DOHH2 (cell line): ENCODE measurements around the gene RAI1.

Source experiments
- CTCF ChIP-seq: fragments of 200-600 bp; sonication (generic); IDR thresholded peaks from one replicate; pipeline ENCODE4 v1.5.1; 2014; ENCODE audit warnings: antibody characterized with exemption, mild to moderate bottlenecking, low read depth, low read length; ENCODE audit not compliant: poor library complexity, severe bottlenecking
- EZH2phosphoT487 ChIP-seq: fragments of 200-600 bp; sonication (generic); IDR thresholded peaks from 2 replicates; pipeline ENCODE4 v1.6.1; 2017; ENCODE audit warnings: borderline replicate concordance, mild to moderate bottlenecking, antibody characterized with exemption, low read length, moderate library complexity, mixed read lengths

- no peak for TF ChIP-seq CTCF
- no peak for TF ChIP-seq EZH2phosphoT487
These were observed 131.9 kb downstream of the RAI1 start for GRCh38 chr17:17813055-17813724.
